Measurements from ENCODE around the gene DOCK7. TPM values are rescaled to one million over a fixed set of nuclear protein-coding genes. Genes with fewer than 3 reads are reported as not detected.

DOCK7 gene
- total RNA-seq, 2 experiments from 2014 or later = 1.6 to 2.5 TPM

GRCh38 chr1:62509028-62509427 lies 179.2 kb downstream of the DOCK7 start:
- ATAC-seq = no peak
- CTCF ChIA-PET = interaction anchor here (6.2 kb wide), 1 partner anchor 238 kb away, joined by 52 read pairs; no protein-coding TSS in a partner anchor
- Mint-ChIP-seq H3K9me3 (ENCODE audit: insufficient read depth) (no peaks in the 10 kb centered on the region), H3K4me1 (ENCODE audit: low read depth) (no peaks in the 10 kb centered on the region), H3K27ac (no peak overlapping the region), H3K4me3 (no peak overlapping the region), H3K27me3 (ENCODE audit: low read depth) (no peaks in the 10 kb centered on the region), H3K36me3 (ENCODE audit: low read depth) (no peaks in the 10 kb centered on the region)
- POLR2A ChIA-PET = no interaction called here
- DNase-seq = no peak

GRCh38 chr1:62508187-62508758 lies 179.9 kb downstream of the DOCK7 start:
- POLR2A ChIA-PET = no interaction called here
- CTCF ChIA-PET = interaction anchor here (0.9 to 6.2 kb wide), 8 partner anchors 8 to 426 kb away, joined by 3 to 52 read pairs (median 4); no protein-coding TSS in a partner anchor
- DNase-seq = peak; percentile 28

GRCh38 chr1:62500210-62500609 lies 188.0 kb downstream of the DOCK7 start:
- Mint-ChIP-seq H3K9me3 (ENCODE audit: insufficient read depth) (no peaks in the 10 kb centered on the region), H3K27ac (no peak overlapping the region), H3K4me1 (ENCODE audit: low read depth) (no peaks in the 10 kb centered on the region), H3K4me3 (no peak overlapping the region), H3K27me3 (ENCODE audit: low read depth) (no peaks in the 10 kb centered on the region), H3K36me3 (ENCODE audit: low read depth) (no peaks in the 10 kb centered on the region)
- ChIA-PET CTCF (interaction anchor here (1.2 kb wide), 1 partner anchor 247 kb away, joined by 3 read pairs; no protein-coding TSS in a partner anchor), POLR2A (no interaction called here)
- DNase-seq = no peak
- no peak for ATAC-seq

More at GRCh38 chr1:62508187-62508758, 179.9 kb downstream of the DOCK7 start:
- H3K4me3 Mint-ChIP-seq = no peak overlapping the region
- H3K9me3 Mint-ChIP-seq (ENCODE audit: insufficient read depth) = no peaks in the 10 kb centered on the region
- no peaks in the 10 kb centered on the region for H3K36me3 Mint-ChIP-seq (ENCODE audit: low read depth)
- no peak for ATAC-seq
- H3K27ac Mint-ChIP-seq = no peak overlapping the region
- no peaks in the 10 kb centered on the region for H3K27me3 Mint-ChIP-seq (ENCODE audit: low read depth)
- H3K4me1 Mint-ChIP-seq (ENCODE audit: low read depth) = no peaks in the 10 kb centered on the region

DNA sequence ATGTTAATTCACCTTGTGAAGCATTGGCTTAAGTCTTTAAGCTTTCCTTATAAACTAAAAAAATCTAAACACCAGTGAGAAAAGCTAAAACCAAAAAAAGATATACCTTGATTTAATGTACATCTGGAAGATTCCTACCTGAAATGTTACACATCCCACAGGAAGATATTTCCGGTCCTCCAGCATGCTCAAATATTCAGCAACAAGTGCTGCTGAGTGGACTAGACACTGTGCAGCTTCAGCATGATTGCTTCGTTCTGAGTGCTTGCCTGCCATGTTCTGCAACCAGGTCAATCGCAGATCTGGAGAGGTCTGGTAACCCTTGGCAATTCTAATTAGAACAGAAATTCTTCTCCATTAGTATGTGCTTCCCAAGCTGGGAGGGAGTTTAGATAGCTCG lies 194.0 kb downstream of the DOCK7 start:
- POLR2A ChIA-PET = no interaction called here

DNA sequence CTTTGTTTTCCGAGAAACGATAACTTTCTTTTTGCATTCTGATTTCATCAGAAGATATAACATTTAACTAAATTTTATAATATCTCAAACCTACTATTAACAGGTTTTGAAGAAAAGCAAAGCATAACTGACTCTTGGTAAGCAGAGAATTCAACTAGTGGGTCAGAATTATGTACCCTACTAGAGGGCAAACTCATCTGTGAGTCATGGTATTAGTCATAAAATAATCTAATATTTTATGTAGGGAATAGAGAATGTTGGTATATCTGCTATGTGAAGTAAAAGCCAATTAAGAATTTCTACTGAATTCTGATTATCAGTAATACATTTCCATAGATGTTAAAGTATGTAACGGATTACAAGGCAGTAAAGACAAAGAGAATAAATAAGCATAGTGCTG lies 194.5 kb downstream of the DOCK7 start:
- Mint-ChIP-seq H3K9me3 (ENCODE audit: insufficient read depth) (no peaks in the 10 kb centered on the region), H3K4me1 (ENCODE audit: low read depth) (no peaks in the 10 kb centered on the region), H3K36me3 (ENCODE audit: low read depth) (no peaks in the 10 kb centered on the region), H3K4me3 (no peak overlapping the region), H3K27me3 (ENCODE audit: low read depth) (no peaks in the 10 kb centered on the region), H3K27ac (no peak overlapping the region)
- DNase-seq = no peak
- ChIA-PET CTCF (interaction anchor here (0.9 kb wide), 1 partner anchor 14 kb away, joined by 5 read pairs; no protein-coding TSS in a partner anchor), POLR2A (no interaction called here)
- no peak for ATAC-seq

More for the DNA sequence above, 194.0 kb downstream of the DOCK7 start:
- ATAC-seq (no peak), DNase-seq (no peak)
- H3K9me3 Mint-ChIP-seq (ENCODE audit: insufficient read depth) = no peaks in the 10 kb centered on the region
- no peak overlapping the region for H3K27ac Mint-ChIP-seq
- H3K4me3 Mint-ChIP-seq = no peak overlapping the region
- CTCF ChIA-PET = interaction anchor here (0.9 kb wide), 1 partner anchor 13 kb away, joined by 5 read pairs; no protein-coding TSS in a partner anchor
- no peaks in the 10 kb centered on the region for H3K27me3 Mint-ChIP-seq (ENCODE audit: low read depth)
- H3K4me1 Mint-ChIP-seq (ENCODE audit: low read depth) = no peaks in the 10 kb centered on the region
- H3K36me3 Mint-ChIP-seq (ENCODE audit: low read depth) = no peaks in the 10 kb centered on the region

- Mint-ChIP-seq H3K36me3 (ENCODE audit: low read depth) (no peaks in the 10 kb centered on the region), H3K27me3 (ENCODE audit: low read depth) (no peaks in the 10 kb centered on the region), H3K4me3 (no peak overlapping the region), H3K9me3 (ENCODE audit: insufficient read depth) (no peaks in the 10 kb centered on the region), H3K27ac (no peak overlapping the region), H3K4me1 (ENCODE audit: low read depth) (no peaks in the 10 kb centered on the region)
- no peak for ATAC-seq
- DNase-seq = no peak
- ChIA-PET CTCF (no interaction called here), POLR2A (no interaction called here)
Measured at GRCh38 chr1:62492521-62492920, 195.7 kb downstream of the DOCK7 start.

- no peak overlapping the region for H3K4me3 Mint-ChIP-seq
Measured at GRCh38 chr1:62487956-62488355, 200.2 kb downstream of the DOCK7 start.

DNA sequence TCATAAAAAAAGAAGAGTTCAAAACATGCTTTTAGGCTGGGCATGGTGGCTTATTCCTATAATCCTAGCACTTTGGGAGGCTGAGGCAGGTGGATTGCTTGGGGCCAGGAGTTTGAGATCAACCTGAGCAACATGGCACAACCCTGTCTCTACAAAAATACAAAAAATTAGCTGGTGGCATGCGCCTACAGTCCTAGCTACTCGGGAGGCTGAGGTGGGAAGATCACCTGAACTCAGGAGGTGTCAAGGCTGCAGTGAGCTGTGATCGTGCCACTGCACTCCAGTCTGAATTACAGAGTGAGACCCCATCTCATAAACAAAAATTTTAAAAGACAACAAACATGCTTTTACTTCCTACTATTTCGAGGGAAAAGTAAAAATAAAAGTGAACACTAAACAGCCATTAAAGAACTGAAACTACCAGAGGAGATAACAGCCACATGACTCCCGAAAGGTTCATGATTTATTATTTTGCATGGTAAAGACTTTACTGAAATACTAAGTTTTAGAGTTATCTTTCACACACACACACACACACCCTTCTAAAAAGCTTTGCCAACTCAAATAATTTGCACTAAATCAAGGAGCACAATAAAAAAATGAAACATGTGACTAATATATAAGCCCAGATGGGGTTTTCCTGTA lies 203.2 kb downstream of the DOCK7 start:
- Mint-ChIP-seq H3K9me3 (ENCODE audit: insufficient read depth) (no peaks in the 10 kb centered on the region), H3K4me3 (no peak overlapping the region), H3K4me1 (ENCODE audit: low read depth) (no peaks in the 10 kb centered on the region), H3K36me3 (ENCODE audit: low read depth) (no peaks in the 10 kb centered on the region), H3K27ac (no peak overlapping the region), H3K27me3 (ENCODE audit: low read depth) (no peaks in the 10 kb centered on the region)
- DNase-seq = no peak
- ChIA-PET POLR2A (no interaction called here), CTCF (no interaction called here)
- ATAC-seq = no peak

More at GRCh38 chr1:62487956-62488355, 200.2 kb downstream of the DOCK7 start:
- Mint-ChIP-seq H3K4me1 (ENCODE audit: low read depth) (no peaks in the 10 kb centered on the region), H3K27me3 (ENCODE audit: low read depth) (no peaks in the 10 kb centered on the region), H3K36me3 (ENCODE audit: low read depth) (no peaks in the 10 kb centered on the region), H3K27ac (no peak overlapping the region), H3K9me3 (ENCODE audit: insufficient read depth) (no peaks in the 10 kb centered on the region)
- DNase-seq = no peak
- POLR2A ChIA-PET = no interaction called here
- CTCF ChIA-PET = interaction anchor here (1.0 kb wide), 1 partner anchor 201 kb away, joined by 3 read pairs; no protein-coding TSS in a partner anchor
- ATAC-seq = no peak

- Mint-ChIP-seq H3K9me3 (ENCODE audit: insufficient read depth) (no peaks in the 10 kb centered on the region), H3K36me3 (ENCODE audit: low read depth) (no peaks in the 10 kb centered on the region), H3K27me3 (ENCODE audit: low read depth) (no peaks in the 10 kb centered on the region), H3K27ac (no peak overlapping the region), H3K4me1 (ENCODE audit: low read depth) (no peaks in the 10 kb centered on the region), H3K4me3 (no peak overlapping the region)
- DNase-seq = no peak
- no peak for ATAC-seq
- ChIA-PET CTCF (no interaction called here), POLR2A (no interaction called here)
Measured at GRCh38 chr1:62481681-62482080, 206.5 kb downstream of the DOCK7 start.

DNA sequence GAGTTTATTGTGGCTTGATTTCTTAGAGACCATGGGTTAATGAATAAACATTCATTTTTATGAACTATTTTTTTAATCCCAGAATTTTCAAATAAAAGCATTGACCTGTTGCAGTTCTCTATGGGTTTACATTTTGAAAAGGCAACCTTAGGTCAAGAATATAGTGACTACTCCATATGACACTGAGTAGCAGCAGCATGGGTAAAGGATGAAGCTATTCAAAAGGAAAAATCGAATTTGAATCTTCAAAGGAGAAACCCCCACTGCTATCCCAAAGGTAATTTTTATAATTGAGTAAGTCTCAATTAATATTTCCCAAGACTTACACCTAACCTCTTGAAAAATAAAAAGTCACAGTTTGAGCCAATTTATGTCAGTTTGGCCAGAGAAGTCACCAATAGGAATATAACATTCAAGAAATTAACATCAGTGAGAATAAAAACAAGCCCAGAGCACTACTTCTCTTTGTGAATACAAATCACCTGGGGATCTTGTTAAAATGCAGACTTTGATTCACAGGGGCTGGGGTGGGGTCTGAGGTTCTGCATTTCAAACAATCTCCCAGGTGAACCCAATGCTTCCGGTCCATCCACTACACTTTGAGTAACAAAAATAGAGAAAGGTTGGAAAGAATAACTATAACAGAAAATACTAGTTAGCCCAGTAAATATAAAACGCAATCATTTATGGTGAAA lies 211.5 kb downstream of the DOCK7 start:
- ChIA-PET POLR2A (no interaction called here), CTCF (no interaction called here)
- no peak for DNase-seq
- H3K27ac Mint-ChIP-seq = no peak overlapping the region
- no peaks in the 10 kb centered on the region for H3K4me1 Mint-ChIP-seq (ENCODE audit: low read depth)
- no peak overlapping the region for H3K4me3 Mint-ChIP-seq
- H3K9me3 Mint-ChIP-seq (ENCODE audit: insufficient read depth) = no peaks in the 10 kb centered on the region
- H3K36me3 Mint-ChIP-seq (ENCODE audit: low read depth) = no peaks in the 10 kb centered on the region
- H3K27me3 Mint-ChIP-seq (ENCODE audit: low read depth) = no peaks in the 10 kb centered on the region
- ATAC-seq = no peak

GRCh38 chr1:62467092-62467491 lies 221.1 kb downstream of the DOCK7 start:
- Mint-ChIP-seq H3K9me3 (ENCODE audit: insufficient read depth) (no peaks in the 10 kb centered on the region), H3K27ac (no peak overlapping the region), H3K36me3 (ENCODE audit: low read depth) (peaks cover 5% of the 10 kb centered on the region), H3K27me3 (ENCODE audit: low read depth) (no peaks in the 10 kb centered on the region), H3K4me3 (no peak overlapping the region), H3K4me1 (ENCODE audit: low read depth) (no peaks in the 10 kb centered on the region)
- ChIA-PET POLR2A (no interaction called here), CTCF (no interaction called here)
- ATAC-seq = no peak
- DNase-seq = no peak

DNA sequence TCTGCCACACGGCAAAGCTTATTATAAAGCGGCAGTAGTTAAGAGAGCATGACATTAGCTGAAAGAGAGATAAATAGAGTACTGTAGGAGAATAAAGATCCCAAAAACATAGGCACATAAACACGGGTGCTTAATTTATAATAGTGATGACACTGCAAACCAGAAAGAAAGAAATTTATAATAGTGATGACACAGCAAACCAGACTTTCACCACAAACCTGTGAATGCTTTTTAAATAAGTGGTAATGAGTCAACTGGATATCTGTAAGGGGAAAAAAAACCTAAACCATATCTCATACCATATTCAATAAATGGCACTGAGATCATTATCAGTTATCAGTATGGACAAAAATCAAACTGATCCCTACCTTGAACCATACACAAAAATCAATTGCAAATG lies 225.8 kb downstream of the DOCK7 start:
- ChIA-PET POLR2A (no interaction called here), CTCF (no interaction called here)
- H3K27me3 Mint-ChIP-seq (ENCODE audit: low read depth) = no peaks in the 10 kb centered on the region
- peaks cover 5% of the 10 kb centered on the region for H3K36me3 Mint-ChIP-seq (ENCODE audit: low read depth)
- no peaks in the 10 kb centered on the region for H3K4me1 Mint-ChIP-seq (ENCODE audit: low read depth)
- ATAC-seq (no peak), DNase-seq (no peak)
- H3K4me3 Mint-ChIP-seq = no peak overlapping the region
- H3K9me3 Mint-ChIP-seq (ENCODE audit: insufficient read depth) = no peaks in the 10 kb centered on the region
- H3K27ac Mint-ChIP-seq = no peak overlapping the region
